Mucosa of stomach (tissue), 1 donor: ENCODE data around the gene NDP.

Experiments
- H3K27me3 ChIP-seq: one replicate; pipeline ENCODE4 v1.7.0; 2013; ENCODE audit warnings: mild to moderate bottlenecking, low read length; ENCODE audit not compliant: control insufficient read depth, insufficient read depth
- H3K36me3 ChIP-seq: one replicate; pipeline ENCODE4 v1.7.0; 2013; ENCODE audit warnings: low read length; ENCODE audit not compliant: control insufficient read depth, insufficient read depth
- H3K4me1 ChIP-seq: one replicate; pipeline ENCODE4 v1.7.0; 2013; ENCODE audit warnings: mild to moderate bottlenecking, low read length; ENCODE audit not compliant: control insufficient read depth, insufficient read depth
- H3K4me3 ChIP-seq: one replicate; pipeline ENCODE4 v1.7.0; 2013; ENCODE audit warnings: low read length
- H3K9ac ChIP-seq: one replicate; pipeline ENCODE4 v1.7.0; 2013; ENCODE audit warnings: mild to moderate bottlenecking, low read length, moderate library complexity
- H3K9me3 ChIP-seq: one replicate; pipeline ENCODE4 v1.7.0; 2013; ENCODE audit warnings: mild to moderate bottlenecking, low read length, moderate library complexity; ENCODE audit not compliant: control insufficient read depth
- donor health status: Pancreatic carcinoma.

The NDP gene

DNA sequence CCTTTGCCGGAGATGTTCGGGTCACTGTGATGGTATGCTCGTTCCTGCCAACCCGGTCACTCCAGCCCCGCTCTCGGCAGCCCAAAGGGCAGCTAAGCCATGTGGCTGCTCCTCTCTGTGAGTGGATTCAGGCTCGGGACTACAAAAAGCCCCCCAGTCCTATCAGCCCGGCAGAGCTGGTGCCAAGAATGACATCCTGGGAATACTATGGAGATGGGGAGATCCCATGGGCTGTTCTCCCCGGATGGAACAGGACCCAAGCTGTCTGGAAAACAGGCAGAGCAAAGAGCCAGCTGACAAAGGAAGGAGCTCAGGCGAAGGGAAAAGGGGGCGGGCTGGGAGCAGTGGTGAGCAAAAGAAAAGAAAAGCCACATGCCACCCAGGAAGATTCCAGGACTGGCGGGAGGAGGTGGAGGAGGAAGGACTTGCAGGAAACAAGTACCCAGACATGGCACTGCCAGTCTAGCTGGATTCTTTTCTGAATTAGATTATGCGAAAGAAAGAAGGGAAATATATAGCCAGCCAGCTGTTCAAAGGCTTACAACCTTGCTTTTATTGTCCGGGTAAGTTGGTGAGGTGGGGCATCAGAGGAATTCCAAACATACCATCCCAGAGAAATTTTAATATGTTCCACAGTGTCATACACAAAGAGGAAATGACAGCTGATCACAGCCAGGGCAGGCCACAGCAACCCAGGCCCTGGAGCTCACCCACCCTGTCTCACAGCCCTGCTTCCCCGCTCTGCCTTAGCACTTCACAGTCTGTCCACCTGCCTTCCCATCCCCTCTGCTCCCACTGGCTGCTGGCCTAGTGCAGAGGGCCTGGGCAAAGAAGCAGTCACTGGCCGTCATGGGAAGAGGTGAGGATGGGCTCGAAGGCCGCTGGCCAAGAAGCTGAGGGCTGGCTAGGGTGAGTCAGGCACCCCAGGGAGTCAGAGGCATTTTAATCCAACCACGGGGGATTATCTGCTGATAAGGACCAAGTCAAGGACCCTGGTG lies 3.4 kb downstream of the NDP start:
- Histone ChIP-seq H3K27me3 (no peaks in the 10 kb centered on the region), H3K9ac (no peak overlapping the region), H3K36me3 (no peaks in the 10 kb centered on the region), H3K9me3 (no peaks in the 10 kb centered on the region), H3K4me1 (no peaks in the 10 kb centered on the region), H3K4me3 (no peak overlapping the region)

DNA sequence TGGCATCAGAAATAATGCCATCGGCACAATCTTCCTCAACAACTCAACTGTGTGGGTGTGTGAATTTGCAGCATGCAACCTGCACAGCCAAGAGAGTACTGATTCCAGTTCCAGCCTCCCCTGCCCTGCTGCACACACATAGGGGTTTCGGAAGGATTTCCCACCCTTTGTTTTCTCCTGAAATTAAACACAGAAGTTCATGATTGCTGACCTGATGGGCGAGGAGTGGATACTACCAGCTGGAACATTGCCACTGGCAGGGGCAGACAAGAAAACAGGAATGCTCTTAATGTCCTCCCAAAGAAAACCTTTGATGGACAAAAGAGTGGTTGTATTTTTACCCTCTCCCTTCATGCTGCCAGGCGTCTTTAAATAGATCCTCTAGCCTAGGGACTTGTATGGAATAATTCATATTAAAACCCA lies 4.8 kb downstream of the NDP start:
- H3K4me3 ChIP-seq, result no peak overlapping the region
- no peaks in the 10 kb centered on the region for H3K36me3 ChIP-seq
- H3K9ac ChIP-seq, result no peak overlapping the region
- H3K4me1 ChIP-seq, result no peaks in the 10 kb centered on the region
- H3K27me3 ChIP-seq, result no peaks in the 10 kb centered on the region
- H3K9me3 ChIP-seq, result no peaks in the 10 kb centered on the region

GRCh38 chrX:43964936-43965335 lies 8.3 kb downstream of the NDP start:
- H3K36me3 ChIP-seq, result no peaks in the 10 kb centered on the region
- H3K9me3 ChIP-seq, result no peaks in the 10 kb centered on the region
- no peak overlapping the region for H3K9ac ChIP-seq
- no peaks in the 10 kb centered on the region for H3K4me1 ChIP-seq
- no peaks in the 10 kb centered on the region for H3K27me3 ChIP-seq
- H3K4me3 ChIP-seq, result no peak overlapping the region

DNA sequence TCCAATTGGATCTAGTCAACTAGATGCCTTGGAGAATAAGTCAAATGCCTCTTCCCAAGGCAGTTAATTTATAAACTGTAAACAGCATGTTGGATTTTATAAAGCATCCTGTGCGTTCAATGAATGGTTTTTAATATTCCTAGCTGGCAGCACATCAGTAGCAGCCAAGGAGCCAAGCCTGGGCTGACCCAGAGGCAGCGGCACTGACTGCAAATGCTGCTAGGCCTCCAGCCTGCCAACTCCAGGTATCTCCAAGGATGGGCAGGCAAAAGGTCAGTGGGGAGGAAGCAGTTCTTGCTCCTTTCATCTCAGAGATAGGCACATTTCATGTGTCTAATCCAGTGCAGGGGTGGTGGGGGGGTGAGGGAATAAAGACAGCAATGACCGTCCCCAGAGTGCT lies 9.5 kb downstream of the NDP start:
- Histone ChIP-seq H3K4me3 (no peak overlapping the region), H3K4me1 (no peaks in the 10 kb centered on the region), H3K9ac (no peak overlapping the region), H3K9me3 (no peaks in the 10 kb centered on the region), H3K36me3 (no peaks in the 10 kb centered on the region), H3K27me3 (no peaks in the 10 kb centered on the region)

GRCh38 chrX:43962636-43963035 lies 10.6 kb downstream of the NDP start:
- no peaks in the 10 kb centered on the region for H3K36me3 ChIP-seq
- H3K27me3 ChIP-seq, result no peaks in the 10 kb centered on the region
- no peak overlapping the region for H3K4me3 ChIP-seq

GRCh38 chrX:43961699-43962098 lies 11.5 kb downstream of the NDP start:
- H3K36me3 ChIP-seq, result no peaks in the 10 kb centered on the region
- H3K4me3 ChIP-seq, result no peak overlapping the region
- H3K9me3 ChIP-seq, result no peaks in the 10 kb centered on the region
- no peak overlapping the region for H3K9ac ChIP-seq
- H3K4me1 ChIP-seq, result no peaks in the 10 kb centered on the region
- no peaks in the 10 kb centered on the region for H3K27me3 ChIP-seq

More at GRCh38 chrX:43962636-43963035, 10.6 kb downstream of the NDP start:
- Histone ChIP-seq H3K9me3 (no peaks in the 10 kb centered on the region), H3K4me1 (no peaks in the 10 kb centered on the region), H3K9ac (no peak overlapping the region)

DNA sequence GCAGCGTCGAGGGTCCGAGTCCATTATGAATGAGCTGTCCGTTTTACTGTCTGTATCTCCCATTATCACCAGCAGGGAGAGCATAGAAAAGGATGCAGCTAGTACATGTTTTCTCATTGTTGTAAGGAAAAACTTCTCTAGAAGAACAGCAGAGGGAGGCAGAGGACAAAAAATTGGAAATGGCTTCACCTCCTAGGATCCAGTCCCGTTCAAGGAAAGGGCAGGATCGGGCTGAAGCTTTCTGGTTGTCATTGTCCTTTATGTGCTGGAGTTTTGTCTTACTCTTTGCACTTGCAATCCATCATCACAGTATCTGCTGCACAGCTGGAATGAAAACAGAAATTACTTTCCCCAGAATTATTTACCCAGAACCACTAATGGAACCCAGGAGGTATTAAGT lies 14.7 kb downstream of the NDP start:
- Histone ChIP-seq H3K27me3 (no peaks in the 10 kb centered on the region), H3K9ac (no peak overlapping the region), H3K4me3 (no peak overlapping the region)

GRCh38 chrX:43956034-43956433 lies 17.2 kb downstream of the NDP start:
- Histone ChIP-seq H3K27me3 (no peaks in the 10 kb centered on the region), H3K9ac (no peak overlapping the region), H3K36me3 (no peaks in the 10 kb centered on the region), H3K9me3 (no peaks in the 10 kb centered on the region), H3K4me1 (no peaks in the 10 kb centered on the region), H3K4me3 (no peak overlapping the region)

More for the DNA sequence above, 14.7 kb downstream of the NDP start:
- Histone ChIP-seq H3K36me3 (no peaks in the 10 kb centered on the region), H3K9me3 (no peaks in the 10 kb centered on the region), H3K4me1 (no peaks in the 10 kb centered on the region)

DNA sequence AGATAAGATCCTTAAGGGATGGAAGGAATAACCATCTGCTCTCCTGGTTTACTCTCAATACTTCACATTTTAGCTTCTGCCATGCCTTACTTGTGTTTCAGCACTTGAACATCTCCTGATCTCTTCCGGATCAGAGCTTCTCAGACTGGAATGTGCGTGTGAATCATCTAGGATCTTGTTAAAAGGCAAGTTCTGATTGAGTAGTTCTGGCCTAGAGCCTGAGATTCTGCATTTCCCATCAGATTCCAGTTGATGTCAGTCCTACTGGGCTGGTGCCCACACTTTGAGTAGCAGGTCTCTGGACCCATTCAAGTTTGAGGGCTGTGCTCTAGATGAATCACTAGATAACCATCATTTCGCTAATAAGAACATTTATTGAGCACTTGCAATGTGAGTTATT lies 20.0 kb downstream of the NDP start:
- H3K4me3 ChIP-seq, result no peak overlapping the region
- H3K27me3 ChIP-seq, result no peaks in the 10 kb centered on the region
- no peaks in the 10 kb centered on the region for H3K9me3 ChIP-seq
- H3K36me3 ChIP-seq, result no peaks in the 10 kb centered on the region
- no peaks in the 10 kb centered on the region for H3K4me1 ChIP-seq
- no peak overlapping the region for H3K9ac ChIP-seq

- Histone ChIP-seq H3K27me3 (no peaks in the 10 kb centered on the region), H3K4me1 (no peaks in the 10 kb centered on the region), H3K9me3 (no peaks in the 10 kb centered on the region), H3K4me3 (no peak overlapping the region), H3K36me3 (no peaks in the 10 kb centered on the region), H3K9ac (no peak overlapping the region)
Observed at GRCh38 chrX:43949669-43950068, 23.5 kb downstream of the NDP start.

DNA sequence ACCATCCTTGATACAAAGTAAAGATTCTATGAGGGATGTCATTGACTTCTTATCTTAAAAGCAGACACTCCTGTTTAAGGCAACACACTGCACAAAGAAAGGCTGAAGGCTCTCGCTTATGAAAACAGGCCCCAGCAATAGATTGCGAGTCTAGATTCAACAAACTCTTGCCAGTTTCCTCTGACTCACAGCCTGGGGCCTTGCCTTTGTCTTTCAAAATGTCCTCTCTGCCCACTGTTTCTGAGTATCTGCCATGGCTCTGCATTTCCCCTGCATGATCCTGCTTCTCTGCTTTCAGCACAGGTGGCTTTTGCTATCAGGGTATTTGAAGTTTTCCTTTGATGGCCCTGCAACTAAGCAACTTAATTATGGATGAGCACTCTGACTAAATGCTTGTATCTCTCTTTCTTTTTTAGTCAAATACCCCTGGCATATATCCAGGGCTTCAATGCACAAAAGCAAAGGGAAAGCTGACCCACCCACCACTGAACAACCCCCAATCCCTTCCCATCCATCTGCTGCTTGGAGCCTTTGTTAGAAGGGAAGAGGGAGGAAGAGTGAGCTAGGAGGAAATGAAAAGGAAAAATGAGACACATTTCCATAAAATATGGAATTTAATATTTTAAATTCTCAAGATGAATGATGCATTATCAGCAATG lies 32.2 kb downstream of the NDP start:
- Histone ChIP-seq H3K27me3 (no peaks in the 10 kb centered on the region), H3K4me3 (no peak overlapping the region), H3K4me1 (no peaks in the 10 kb centered on the region), H3K9ac (no peak overlapping the region), H3K36me3 (no peaks in the 10 kb centered on the region), H3K9me3 (no peaks in the 10 kb centered on the region)

DNA sequence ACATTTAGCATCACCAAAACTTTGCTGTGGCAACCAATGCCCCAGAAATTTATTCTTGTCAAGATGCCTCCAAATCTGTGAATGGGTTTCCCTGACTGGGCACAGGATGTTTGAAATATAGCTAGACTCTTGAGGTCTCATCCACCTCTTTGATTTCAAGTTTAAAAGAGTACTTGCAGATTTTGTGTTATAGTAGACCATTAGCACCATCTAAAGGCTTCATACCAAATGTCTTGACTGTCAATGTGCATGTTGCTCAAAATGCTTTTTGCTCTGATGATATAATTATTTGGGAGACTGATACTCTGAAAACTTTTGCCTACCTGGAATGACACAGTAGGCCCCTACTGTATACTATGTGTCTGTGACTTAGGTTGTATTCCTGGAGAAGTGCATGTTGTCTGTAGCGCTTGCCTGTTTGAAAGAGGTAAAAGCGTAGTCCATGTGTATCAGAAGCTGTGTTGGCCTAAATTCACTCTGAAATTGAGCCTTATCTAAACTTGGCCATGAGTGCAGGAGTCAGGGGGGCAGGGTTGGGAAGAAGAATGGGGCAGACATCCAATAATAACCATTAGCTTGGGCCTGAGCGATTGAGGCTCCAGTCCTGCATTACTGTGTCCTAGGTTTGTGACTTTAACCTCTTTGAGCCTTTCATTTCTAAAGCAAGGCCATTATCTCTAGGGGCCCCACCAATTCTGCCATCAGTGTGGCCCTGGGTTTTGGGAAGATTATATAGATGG lies 33.8 kb downstream of the NDP start:
- Histone ChIP-seq H3K4me1 (no peaks in the 10 kb centered on the region), H3K27me3 (no peaks in the 10 kb centered on the region), H3K36me3 (no peaks in the 10 kb centered on the region), H3K9ac (no peak overlapping the region), H3K9me3 (no peaks in the 10 kb centered on the region), H3K4me3 (no peak overlapping the region)
